GM18519 (cell line): ENCODE data around the gene CACNG8.
"Not testable (repeated sequence)": the region's sequence is repeated elsewhere in the genome, so short reads cannot be mapped to it uniquely, and the experiment has no call there.

ENCODE experiments used
- ATAC-seq: cut with Tn5 transposase; IDR thresholded peaks from one replicate; pipeline ENCODE4 v1.9.1; 2021; ENCODE audit warnings: mild to moderate bottlenecking, moderate library complexity; ENCODE audit not compliant: unreplicated experiment, low FRiP score

Gene CACNG8

DNA sequence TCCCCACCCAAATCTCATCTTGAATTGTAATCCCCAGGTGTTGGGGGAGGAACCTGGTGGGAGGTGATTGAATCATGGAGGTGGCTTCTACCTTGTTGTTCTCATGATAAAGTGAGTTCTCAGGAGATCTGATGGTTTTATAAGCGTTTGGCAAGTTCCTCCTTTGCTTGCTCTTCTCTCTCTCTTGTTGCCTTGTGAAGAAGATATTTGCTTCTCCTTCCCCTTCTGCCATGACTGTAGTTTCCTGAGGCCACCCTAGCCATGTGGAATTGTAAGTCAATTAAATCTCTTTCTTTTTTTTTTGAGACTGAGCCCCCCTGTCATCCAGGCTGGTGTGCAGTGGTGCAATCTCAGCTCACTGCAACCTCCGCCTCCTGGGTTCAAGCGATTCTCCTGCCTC, 66.6 kb downstream of the CACNG8 start:
- ATAC-seq: no peak

- ATAC-seq: no peak
These were observed 67.3 kb downstream of the CACNG8 start for GRCh38 chr19:54029930-54030490.

GRCh38 chr19:54030895-54031586, 68.3 kb downstream of the CACNG8 start:
- no peak for ATAC-seq

- no peak for ATAC-seq
These were observed 72.8 kb downstream of the CACNG8 start for GRCh38 chr19:54035215-54036178.

- not testable (repeated sequence) for ATAC-seq
These were observed 73.8 kb downstream of the CACNG8 start for GRCh38 chr19:54036542-54036941.
